OCI-LY7 (cell line): Measurements from ENCODE around the gene RNF166. TPM values are rescaled to one million over a fixed set of nuclear protein-coding genes. Genes with fewer than 3 reads are reported as not detected.

Experiments
- BruUV-seq: library from RNA; stranded (reverse); fragments of 400-500 nt; replicated peaks from 2 replicates; lab custom pipeline; 2021; lab: Mats Ljungman, UMichigan
- CTCF ChIA-PET: fragments of 300-600 bp; sonication (Branson Sonifier 250); formaldehyde crosslinking; loops from one replicate; lab custom pipeline; 2022; ENCODE audit warnings: antibody characterized with exemption; ENCODE audit not compliant: unreplicated experiment; lab: Charles Lee
- POLR2A ChIA-PET: fragments of 300-600 bp; sonication (Branson Sonifier 250); formaldehyde crosslinking; loops from one replicate; lab custom pipeline; 2022; ENCODE audit warnings: antibody characterized with exemption; lab: Charles Lee
- DNase-seq: peaks from one replicate; pipeline ENCODE4 v3.0.0-alpha.2; 2015; ENCODE audit warnings: low spot score
- H2AFZ ChIP-seq: fragments of 200-600 bp; sonication (generic), shearing (Covaris generic); 2 replicates; pipeline ENCODE4 v1.6.1; 2014; ENCODE audit warnings: mild to moderate bottlenecking, antibody characterized with exemption, low read length, moderate library complexity
- H3K27ac ChIP-seq: fragments of 200-600 bp; sonication (generic); 2 replicates; pipeline ENCODE4 v1.5.1; 2014; ENCODE audit warnings: mixed run types, low read depth, mild to moderate bottlenecking, moderate library complexity, low read length, inconsistent platforms; ENCODE audit not compliant: poor library complexity, severe bottlenecking
- H3K36me3 ChIP-seq: fragments of 200-600 bp; sonication (generic); 2 replicates; pipeline ENCODE4 v1.6.1; 2014; ENCODE audit warnings: mild to moderate bottlenecking, antibody characterized with exemption, low read length, moderate library complexity, mixed read lengths; ENCODE audit not compliant: insufficient read depth
- H3K4me1 ChIP-seq: fragments of 200-600 bp; sonication (generic); 2 replicates; pipeline ENCODE4 v1.5.1; 2014; ENCODE audit warnings: mild to moderate bottlenecking, low read length; ENCODE audit not compliant: insufficient read depth, poor library complexity, severe bottlenecking
- H3K4me2 ChIP-seq: fragments of 200-600 bp; sonication (generic); 2 replicates; pipeline ENCODE4 v1.6.1; 2014; ENCODE audit warnings: mild to moderate bottlenecking, low read length
- H3K4me3 ChIP-seq: fragments of 200-600 bp; sonication (generic); 2 replicates; pipeline ENCODE4 v1.5.1; 2014; ENCODE audit warnings: mild to moderate bottlenecking, low read depth, low read length; ENCODE audit not compliant: poor library complexity, severe bottlenecking
- H3K79me2 ChIP-seq: fragments of 200-600 bp; sonication (generic); 2 replicates; pipeline ENCODE4 v1.6.1; 2016; ENCODE audit warnings: low read depth, mild to moderate bottlenecking, low read length, moderate library complexity, mixed read lengths; ENCODE audit not compliant: insufficient read depth
- H3K9me2 ChIP-seq: fragments of 200-600 bp; sonication (generic); 2 replicates; pipeline ENCODE4 v1.6.1; 2016; ENCODE audit warnings: mild to moderate bottlenecking, low read length, mixed read lengths; ENCODE audit not compliant: insufficient read depth
- H3K9me3 ChIP-seq: fragments of 200-600 bp; sonication (generic); 2 replicates; pipeline ENCODE4 v1.6.1; 2014; ENCODE audit warnings: mild to moderate bottlenecking, mixed run types, low read length, mixed read lengths
- H4K20me1 ChIP-seq: fragments of 200-600 bp; sonication (generic); 2 replicates; pipeline ENCODE4 v1.6.1; 2014; ENCODE audit warnings: mild to moderate bottlenecking, antibody characterized with exemption, low read length, moderate library complexity, mixed read lengths; ENCODE audit not compliant: insufficient read depth
- EZH2phosphoT487 ChIP-seq: fragments of 200-600 bp; sonication (generic); IDR thresholded peaks from 2 replicates; pipeline ENCODE4 v1.6.1; 2018; ENCODE audit warnings: low read depth, borderline replicate concordance, mild to moderate bottlenecking, mixed run types, antibody characterized with exemption, low read length, moderate library complexity, mixed read lengths
- intact Hi-C: fragments of 100-400 bp; cut with micrococcal nuclease; formaldehyde crosslinking; loops from one replicate; pipeline ENCODE4 v1.10.0; 2022; ENCODE audit not compliant: unreplicated experiment
- total RNA-seq, 2 experiments: library from RNA; depleted of rRNA in 1 of 2; stranded (reverse); fragments of >200 nt in 1 of 2; shearing (Covaris generic) in 1 of 2; gene quantifications; 2 replicates each; pipeline ENCODE4 v1.2.3, GENCODE V29; 2014 to 2022
- TF ChIP-seq, protein P1 (sequence below): fragments of 200-600 bp; sonication (generic); conservative IDR thresholded peaks from 2 replicates; pipeline ENCODE4 v1.5.1; 2014; ENCODE audit warnings: mild to moderate bottlenecking, antibody characterized with exemption, low read length, moderate library complexity, mixed read lengths

Gene RNF166
- total RNA-seq, 2 experiments from 2014 or later: 52.4 to 56.2 TPM

DNA sequence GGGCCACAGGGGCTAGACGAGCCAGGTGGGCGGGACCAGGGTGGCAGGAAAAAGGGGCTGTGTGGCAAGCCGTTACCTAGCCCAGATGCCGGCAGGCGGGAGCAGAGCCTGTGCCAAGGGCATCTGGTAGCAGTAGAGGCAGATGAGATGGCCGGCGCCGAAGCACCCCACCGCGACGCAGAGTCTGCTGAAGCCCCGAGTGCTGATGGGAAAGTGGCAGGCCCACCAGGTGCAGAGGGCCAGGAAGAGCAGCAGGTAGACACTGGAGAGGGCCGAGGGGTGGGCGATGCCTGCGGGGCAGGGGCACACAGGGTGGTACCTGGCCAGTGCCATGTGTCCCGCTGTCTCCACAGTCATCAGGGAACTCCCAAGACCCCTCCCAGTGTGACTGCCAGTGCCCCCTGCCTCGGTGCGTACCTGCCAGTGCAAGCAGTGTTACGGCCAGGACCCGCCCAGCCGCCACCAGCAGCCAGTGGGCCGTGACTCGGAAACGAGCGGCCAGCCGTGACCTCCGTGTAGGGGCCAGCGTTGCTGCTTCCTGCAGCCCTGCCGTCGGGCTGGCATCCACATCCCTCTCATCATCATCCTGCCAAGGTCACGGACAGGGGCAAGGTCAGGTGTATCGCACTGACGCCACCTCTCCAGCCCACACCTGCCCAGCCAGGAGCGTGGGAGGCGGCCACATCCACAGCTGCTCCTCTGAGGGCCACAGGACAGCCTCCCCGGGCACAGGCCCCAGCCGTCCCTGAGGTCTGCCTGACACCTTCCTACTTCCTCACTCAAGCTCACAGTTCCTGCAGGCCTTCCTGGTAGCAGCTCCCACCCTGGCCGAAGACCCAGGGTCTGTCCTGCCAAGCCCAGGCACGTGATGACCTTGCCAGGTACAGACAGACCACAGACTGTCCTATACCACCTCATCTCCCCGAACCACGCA, 32.2 kb upstream of the RNF166 start:
- no peak for TF ChIP-seq EZH2phosphoT487
- TF ChIP-seq, protein P1, sequence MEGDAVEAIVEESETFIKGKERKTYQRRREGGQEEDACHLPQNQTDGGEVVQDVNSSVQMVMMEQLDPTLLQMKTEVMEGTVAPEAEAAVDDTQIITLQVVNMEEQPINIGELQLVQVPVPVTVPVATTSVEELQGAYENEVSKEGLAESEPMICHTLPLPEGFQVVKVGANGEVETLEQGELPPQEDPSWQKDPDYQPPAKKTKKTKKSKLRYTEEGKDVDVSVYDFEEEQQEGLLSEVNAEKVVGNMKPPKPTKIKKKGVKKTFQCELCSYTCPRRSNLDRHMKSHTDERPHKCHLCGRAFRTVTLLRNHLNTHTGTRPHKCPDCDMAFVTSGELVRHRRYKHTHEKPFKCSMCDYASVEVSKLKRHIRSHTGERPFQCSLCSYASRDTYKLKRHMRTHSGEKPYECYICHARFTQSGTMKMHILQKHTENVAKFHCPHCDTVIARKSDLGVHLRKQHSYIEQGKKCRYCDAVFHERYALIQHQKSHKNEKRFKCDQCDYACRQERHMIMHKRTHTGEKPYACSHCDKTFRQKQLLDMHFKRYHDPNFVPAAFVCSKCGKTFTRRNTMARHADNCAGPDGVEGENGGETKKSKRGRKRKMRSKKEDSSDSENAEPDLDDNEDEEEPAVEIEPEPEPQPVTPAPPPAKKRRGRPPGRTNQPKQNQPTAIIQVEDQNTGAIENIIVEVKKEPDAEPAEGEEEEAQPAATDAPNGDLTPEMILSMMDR: no peak
- H3K27ac ChIP-seq: no peak overlapping the region
- H3K4me1 ChIP-seq: peaks cover 27% of the 10 kb centered on the region
- H2AFZ ChIP-seq: no peak overlapping the region
- CTCF ChIA-PET: interaction anchor here (0.7 to 0.9 kb wide), 2 partner anchors 31 to 57 kb away, joined by 3 read pairs; no protein-coding TSS in a partner anchor
- H3K4me3 ChIP-seq: no peak overlapping the region
- H3K79me2 ChIP-seq: no peaks in the 10 kb centered on the region
- H3K36me3 ChIP-seq: peaks cover 27% of the 10 kb centered on the region; the same call in 1 of the 2 replicates
- DNase-seq: peak; percentile 34
- no peak overlapping the region for H3K4me2 ChIP-seq
- H3K9me3 ChIP-seq: no peaks in the 10 kb centered on the region
- H3K9me2 ChIP-seq: no peaks in the 10 kb centered on the region
- no TSS peak for BruUV-seq
- POLR2A ChIA-PET: no interaction called here
- H4K20me1 ChIP-seq: no peaks in the 10 kb centered on the region; the same call in 1 of the 2 replicates
- intact Hi-C loops: loop anchor here (5.0 kb wide), 2 partner anchors 434 to 479 kb away; partner anchors contain the start of genes CDH15 and ZNF778

DNA sequence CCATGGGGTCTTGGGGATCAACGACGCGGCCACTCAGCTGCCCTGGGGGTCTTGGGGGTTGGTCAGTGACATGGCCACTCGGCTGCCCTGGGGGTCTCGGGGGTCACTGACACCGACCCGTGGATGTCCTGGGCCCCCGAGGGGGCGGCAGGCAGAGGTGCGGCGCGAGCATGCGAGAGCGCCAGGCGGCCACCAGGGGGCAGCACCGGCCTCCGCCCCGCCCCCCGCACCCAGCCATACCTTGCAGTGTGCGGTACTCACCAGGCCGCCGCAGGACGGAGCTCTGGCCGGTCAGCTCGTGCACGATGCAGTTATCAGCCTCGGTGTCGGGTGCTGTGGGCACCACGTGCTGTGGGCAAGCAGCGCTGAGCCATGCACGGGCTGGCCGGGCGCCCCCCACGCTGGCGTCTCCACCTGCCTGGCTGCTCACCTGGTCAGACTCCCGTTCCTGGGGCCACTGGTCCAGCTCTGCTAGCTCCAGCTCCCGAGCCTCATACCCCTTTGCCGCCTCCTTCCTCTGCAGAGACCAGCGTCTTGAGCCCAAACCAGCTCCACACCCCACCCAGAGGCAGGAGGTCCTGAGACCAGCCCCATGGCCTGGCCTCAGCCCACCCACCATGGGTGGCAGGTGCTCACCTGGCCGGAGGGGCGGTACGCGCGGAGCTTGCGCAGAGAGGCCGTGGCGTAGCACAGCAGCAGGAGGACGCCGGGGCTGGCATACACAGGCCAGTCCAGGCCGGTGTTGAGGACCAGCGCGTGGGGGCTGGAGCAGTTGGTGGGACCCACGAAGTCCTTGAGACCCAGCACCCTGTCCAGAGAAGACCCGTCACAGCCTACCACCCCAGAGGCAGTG, 31.3 kb upstream of the RNF166 start:
- no TSS peak for BruUV-seq
- Histone ChIP-seq H3K4me2 (no peak overlapping the region), H3K79me2 (no peaks in the 10 kb centered on the region), H3K9me2 (no peaks in the 10 kb centered on the region), H3K4me1 (peaks cover 18% of the 10 kb centered on the region), H3K9me3 (no peaks in the 10 kb centered on the region), H3K4me3 (no peak overlapping the region), H3K27ac (no peak overlapping the region), H4K20me1 (no peaks in the 10 kb centered on the region; the same call in 1 of the 2 replicates), H2AFZ (no peak overlapping the region), H3K36me3 (peaks cover 31% of the 10 kb centered on the region; the same call in 1 of the 2 replicates)
- peak; percentile 82 for DNase-seq
- ChIA-PET POLR2A (interaction anchor here (0.5 to 0.8 kb wide), 2 partner anchors 65 to 184 kb away, joined by 3 to 5 read pairs; no protein-coding TSS in a partner anchor), CTCF (interaction anchor here (0.6 to 1.0 kb wide), 4 partner anchors 23 to 58 kb away, joined by 3 to 4 read pairs (median 3); no protein-coding TSS in a partner anchor)
- intact Hi-C loops: loop anchor here (1.0 to 5.0 kb wide), 3 partner anchors 64 to 480 kb away; partner anchors contain the start of genes CDH15 and ZNF778
- TF ChIP-seq, protein P1: peak; percentile 94
- no peak for TF ChIP-seq EZH2phosphoT487
